Hepatocyte (in vitro differentiated cells): ENCODE results near the gene TRANK1.

Experiments used
- CTCF ChIP-seq: fragments of 200-600 bp; sonication (generic); IDR thresholded peaks from 2 replicates; pipeline ENCODE4 v1.5.1; 2016; ENCODE audit warnings: antibody characterized with exemption, mild to moderate bottlenecking; ENCODE audit not compliant: poor library complexity
- EZH2 ChIP-seq: fragments of 200-600 bp; sonication (generic); IDR thresholded peaks from 2 replicates; pipeline ENCODE4 v1.6.1; 2016; ENCODE audit warnings: antibody characterized with exemption, mild to moderate bottlenecking, borderline replicate concordance
- EZH2phosphoT487 ChIP-seq: fragments of 200-600 bp; sonication (generic); IDR thresholded peaks from one replicate; pipeline ENCODE4 v1.6.1; 2018; ENCODE audit warnings: antibody characterized with exemption, mild to moderate bottlenecking, low read depth, moderate library complexity; ENCODE audit not compliant: unreplicated experiment, severe bottlenecking

DNA sequence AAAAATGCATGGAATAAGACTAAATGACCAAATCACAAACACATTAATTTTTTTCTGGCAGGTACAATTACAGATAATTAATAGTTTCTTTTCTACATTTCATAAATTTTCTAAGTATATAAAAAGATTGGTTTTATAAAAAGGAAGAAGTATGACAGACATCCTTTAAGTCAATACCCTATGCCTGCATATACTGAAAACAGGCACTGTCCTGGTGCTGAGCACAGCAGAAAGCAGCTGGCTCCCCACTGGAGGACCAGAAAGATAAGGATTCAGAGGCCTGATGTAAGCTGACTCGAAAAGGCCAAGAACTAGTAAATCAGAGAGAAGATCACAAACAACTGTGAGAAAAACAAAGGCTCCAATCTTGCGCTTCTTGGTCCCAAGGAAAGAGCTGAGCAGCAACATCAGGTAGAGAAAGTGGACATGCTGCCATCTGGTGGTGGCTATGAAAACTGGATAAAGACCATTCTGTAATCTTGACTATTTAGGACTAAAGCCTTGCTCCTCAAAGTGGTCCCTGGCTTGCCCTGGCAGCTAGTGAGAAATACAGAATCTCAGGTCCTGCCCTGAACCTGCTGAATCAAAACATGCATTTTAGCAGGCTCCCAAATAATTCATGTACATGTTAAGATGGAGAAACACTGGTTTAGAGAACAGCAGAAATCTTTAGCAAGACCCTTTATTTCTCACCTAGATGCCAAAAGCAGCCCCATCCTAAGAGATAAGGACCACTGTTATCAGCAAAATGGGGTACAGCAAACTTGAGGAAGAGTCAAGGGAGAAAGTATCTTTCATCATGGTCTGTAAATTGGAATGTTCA lies 76.0 kb downstream of the TRANK1 start:
- TF ChIP-seq CTCF (peak; percentile 82), EZH2phosphoT487 (no peak), EZH2 (no peak)
